IMR-90 (cell line): Measurements from ENCODE around the gene CPT1A.

Experiments used
- BHLHE40 ChIP-seq: fragments of 150-350 bp; IDR thresholded peaks from 2 replicates; pipeline ENCODE4 v1.6.1; 2016; ENCODE audit warnings: mild to moderate bottlenecking, low read depth, low read length
- CEBPB ChIP-seq: IDR thresholded peaks from 2 replicates; pipeline ENCODE4 v1.6.1; 2012; ENCODE audit warnings: low read depth, low read length, improper control_type of control experiment
- CHD1 ChIP-seq: IDR thresholded peaks from 2 replicates; pipeline ENCODE4 v1.6.1; 2012; ENCODE audit warnings: low read depth, low read length, improper control_type of control experiment
- CTCF ChIP-seq: conservative IDR thresholded peaks from 2 replicates; pipeline ENCODE4 v1.5.1; 2012; ENCODE audit warnings: mild to moderate bottlenecking, low read depth, low read length, improper control_type of control experiment
- FOS ChIP-seq: fragments of 150-350 bp; IDR thresholded peaks from 2 replicates; pipeline ENCODE4 v1.6.1; 2016; ENCODE audit warnings: low read depth, low read length
- MAZ ChIP-seq: IDR thresholded peaks from 2 replicates; pipeline ENCODE4 v1.6.1; 2012; ENCODE audit warnings: low read depth, mild to moderate bottlenecking, low read length, improper control_type of control experiment, moderate library complexity, borderline replicate concordance
- MXI1 ChIP-seq: IDR thresholded peaks from 2 replicates; pipeline ENCODE4 v1.6.1; 2012; ENCODE audit warnings: low read depth, mild to moderate bottlenecking, low read length, moderate library complexity, borderline replicate concordance
- NFE2L2 ChIP-seq: fragments of 150-350 bp; IDR thresholded peaks from 2 replicates; pipeline ENCODE4 v1.6.1; 2016; ENCODE audit warnings: low read depth, mild to moderate bottlenecking, low read length
- POLR2A ChIP-seq: IDR thresholded peaks from 2 replicates; pipeline ENCODE4 v1.6.1; 2012; ENCODE audit warnings: mild to moderate bottlenecking, low read depth, low read length
- RAD21 ChIP-seq: IDR thresholded peaks from 2 replicates; pipeline ENCODE4 v1.6.1; 2012; ENCODE audit warnings: low read length, improper control_type of control experiment
- RFX5 ChIP-seq: IDR thresholded peaks from 2 replicates; pipeline ENCODE4 v1.8.0; 2012; ENCODE audit warnings: low read depth, mild to moderate bottlenecking, low read length, moderate library complexity
- SMC3 ChIP-seq: fragments of 150-350 bp; IDR thresholded peaks from 2 replicates; pipeline ENCODE4 v1.6.1; 2016; ENCODE audit warnings: low read depth, mild to moderate bottlenecking, antibody characterized with exemption, low read length, moderate library complexity

DNA sequence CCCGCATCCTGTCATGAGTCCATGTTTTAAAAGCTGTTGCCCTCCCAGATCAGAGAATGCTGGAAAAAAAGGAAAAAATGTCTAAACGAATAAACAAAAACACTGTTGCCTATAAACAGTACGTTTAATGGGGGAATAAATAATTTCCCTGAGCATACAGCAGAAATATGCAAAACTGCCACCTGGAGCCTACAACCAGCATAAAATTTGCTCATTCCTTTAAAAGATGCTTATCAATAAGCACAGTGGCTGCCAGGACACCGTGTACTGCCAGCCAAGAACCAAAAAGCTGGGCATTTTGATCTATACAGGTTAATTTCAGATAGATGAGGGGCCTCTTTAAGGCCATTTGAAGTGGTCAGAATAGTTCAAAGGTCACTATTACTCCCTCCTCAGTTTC, 5.7 kb upstream of the CPT1A start:
- no peak for TF ChIP-seq RFX5
- no peak for TF ChIP-seq MXI1
- TF ChIP-seq NFE2L2: no peak
- no peak for TF ChIP-seq CTCF
- TF ChIP-seq MAZ: no peak
- TF ChIP-seq CHD1: no peak
- TF ChIP-seq POLR2A: no peak
- no peak for TF ChIP-seq CEBPB
- no peak for TF ChIP-seq SMC3
- no peak for TF ChIP-seq FOS
- TF ChIP-seq BHLHE40: no peak
- TF ChIP-seq RAD21: no peak
